NK-92 (cell line): Measurements from ENCODE around the gene EVA1A.

Experiments used
- DNase-seq: peaks from one replicate; lab custom pipeline; 2025; ENCODE audit not compliant: unreplicated experiment; lab: John Stamatoyannopoulos, UW

EVA1A gene

DNA sequence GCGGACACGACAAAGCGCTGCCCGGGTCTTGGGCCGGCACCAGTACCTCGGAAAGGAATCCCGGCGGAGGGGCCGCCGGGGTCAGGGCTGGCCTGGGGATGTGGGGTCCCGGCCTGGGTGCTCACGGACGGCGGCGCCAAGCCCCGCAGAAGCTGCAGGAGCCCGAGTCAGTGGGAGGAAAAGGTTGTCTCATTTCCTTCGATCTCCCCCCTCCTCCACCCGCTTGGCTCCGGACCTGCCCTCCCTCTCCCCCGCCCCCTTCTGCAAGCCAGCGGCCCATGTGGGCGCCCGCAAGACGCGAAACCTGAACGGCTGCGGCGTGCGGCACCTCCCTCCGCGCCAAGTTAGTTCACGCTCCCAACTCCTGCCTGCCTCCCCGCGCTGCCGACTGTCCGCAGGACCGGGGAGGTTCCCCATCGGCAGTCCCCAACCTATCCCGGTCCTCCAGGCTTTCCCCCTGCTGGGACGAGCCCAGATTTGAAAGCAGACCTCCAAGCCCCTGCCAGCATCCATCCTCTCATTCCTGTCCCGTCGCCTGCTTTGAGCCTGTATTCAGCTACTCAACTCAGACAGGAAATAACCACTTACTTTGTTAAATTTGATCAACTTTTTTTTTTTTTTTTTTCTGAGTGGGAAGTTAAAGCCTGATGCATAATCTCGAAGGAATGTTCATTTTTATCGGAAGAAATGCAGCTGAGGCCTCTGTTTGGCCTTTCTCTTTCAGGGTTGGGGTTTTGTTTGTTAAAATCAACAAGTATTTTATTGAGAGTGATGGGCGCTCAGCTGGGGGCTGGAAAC is at the start of gene EVA1A:
Gene EVA1A, minus strand, starts transcription at position 172 of the 798 bp plus-strand sequence. CDS start 42,799 bp downstream, outside the sequence.
- no peak for DNase-seq

DNA sequence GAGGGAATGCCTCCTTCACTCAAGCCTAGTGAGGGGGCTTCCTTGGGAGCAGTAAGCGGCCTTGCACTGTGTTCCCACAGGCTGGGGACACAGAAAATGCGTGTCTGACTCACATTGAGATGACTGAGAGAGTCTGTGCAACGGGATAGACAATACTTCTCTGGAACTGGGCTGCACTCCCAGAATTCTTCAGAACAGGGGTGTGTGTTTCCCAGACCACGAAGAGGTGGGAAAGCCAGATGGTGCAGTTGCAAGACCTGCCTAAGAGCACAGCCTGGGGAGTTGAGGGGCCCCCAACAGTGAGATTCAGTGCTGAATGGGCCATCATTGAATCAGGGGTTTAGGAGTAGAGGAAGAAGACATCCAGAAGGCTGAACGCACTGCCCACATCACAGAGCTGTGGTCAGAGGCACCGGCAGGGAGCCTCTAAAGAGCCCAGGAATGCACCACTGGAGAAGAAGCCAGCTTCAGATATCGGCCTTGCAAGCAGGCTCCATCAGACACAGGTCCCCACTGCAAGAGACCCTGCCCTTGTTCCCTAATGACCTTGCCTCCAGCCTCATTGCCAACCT is 49.3 kb upstream of the EVA1A start:
- DNase-seq: no peak

DNA sequence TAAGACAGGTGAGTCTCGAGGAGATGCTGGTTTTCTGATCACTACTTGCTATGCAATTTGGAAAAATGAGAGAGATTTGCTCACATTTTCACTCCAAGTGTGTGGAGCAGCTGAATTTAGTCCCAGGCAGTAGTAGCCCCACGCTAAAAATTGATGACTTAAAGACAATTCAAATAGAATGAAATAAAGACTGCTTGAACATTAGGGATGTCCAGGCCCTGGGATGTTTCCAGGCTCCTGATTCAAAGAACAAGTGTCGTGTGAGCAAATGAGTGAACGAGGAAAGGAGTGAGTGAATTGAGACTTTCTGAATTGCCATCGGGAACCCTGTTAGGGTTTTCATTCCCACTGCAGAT is 48.6 kb upstream of the EVA1A start:
- no peak for DNase-seq

DNA sequence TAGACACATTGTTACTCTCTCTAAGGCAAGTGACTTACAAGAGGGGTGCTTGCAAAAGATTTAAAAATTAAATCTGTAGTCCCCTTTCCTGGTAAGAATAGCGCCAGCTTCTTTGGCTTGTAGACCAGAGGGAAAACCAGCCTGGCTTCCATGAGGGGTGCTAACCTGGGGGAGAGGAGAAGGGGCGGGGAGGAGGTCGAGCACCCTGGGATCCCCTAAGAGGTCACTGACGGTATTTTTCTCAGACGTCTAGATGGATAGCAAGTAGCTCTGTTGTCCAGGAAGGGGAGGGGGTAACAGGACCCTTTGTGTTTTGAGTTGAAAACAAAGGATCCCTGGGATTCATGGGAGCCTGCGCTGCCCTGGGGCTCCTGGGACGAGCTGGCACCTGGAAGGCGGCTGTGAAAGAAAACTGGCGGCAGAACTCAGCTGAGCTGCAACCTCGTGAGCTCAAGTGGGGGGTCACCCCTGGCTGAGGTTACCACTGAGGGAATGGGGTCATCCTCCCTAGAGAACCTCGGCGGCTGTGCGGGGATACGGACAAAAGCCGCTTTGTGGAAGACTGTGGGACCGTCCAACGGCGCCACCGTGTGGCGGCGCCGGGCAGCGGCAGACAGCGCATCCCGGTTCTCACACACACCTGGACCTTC is 48.1 kb upstream of the EVA1A start:
- DNase-seq: no peak

GRCh38 chr2:75607988-75608683 is 47.4 kb upstream of the EVA1A start:
- DNase-seq: no peak

DNA sequence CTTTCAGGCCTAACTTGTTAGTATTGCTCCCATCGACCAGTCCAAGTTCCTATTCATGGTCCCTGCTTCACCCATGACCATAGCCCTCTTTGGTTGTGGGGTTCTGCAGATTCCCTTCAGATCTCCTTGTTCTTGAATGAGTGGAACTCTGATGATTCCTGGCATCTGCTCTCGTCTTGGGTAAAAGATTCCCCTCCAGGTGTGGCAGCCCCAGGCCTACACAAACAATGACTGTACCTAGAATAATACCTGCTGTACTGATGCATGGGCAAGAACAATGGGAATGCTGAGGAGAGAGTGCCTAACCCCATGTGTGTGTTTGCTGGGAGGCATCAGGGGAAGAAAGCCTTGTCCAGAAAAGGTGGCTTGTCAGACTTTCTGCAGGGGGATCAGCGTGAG is 46.7 kb upstream of the EVA1A start:
- no peak for DNase-seq

GRCh38 chr2:75606761-75607399 is 46.1 kb upstream of the EVA1A start:
- DNase-seq: no peak

- no peak for DNase-seq
These were observed 45.2 kb upstream of the EVA1A start for GRCh38 chr2:75605770-75606529.

GRCh38 chr2:75604484-75604883 is 43.7 kb upstream of the EVA1A start:
- DNase-seq: no peak

- no peak for DNase-seq
These were observed 42.7 kb upstream of the EVA1A start for GRCh38 chr2:75603477-75603876.

GRCh38 chr2:75602724-75603342 is 42.1 kb upstream of the EVA1A start:
- no peak for DNase-seq

DNA sequence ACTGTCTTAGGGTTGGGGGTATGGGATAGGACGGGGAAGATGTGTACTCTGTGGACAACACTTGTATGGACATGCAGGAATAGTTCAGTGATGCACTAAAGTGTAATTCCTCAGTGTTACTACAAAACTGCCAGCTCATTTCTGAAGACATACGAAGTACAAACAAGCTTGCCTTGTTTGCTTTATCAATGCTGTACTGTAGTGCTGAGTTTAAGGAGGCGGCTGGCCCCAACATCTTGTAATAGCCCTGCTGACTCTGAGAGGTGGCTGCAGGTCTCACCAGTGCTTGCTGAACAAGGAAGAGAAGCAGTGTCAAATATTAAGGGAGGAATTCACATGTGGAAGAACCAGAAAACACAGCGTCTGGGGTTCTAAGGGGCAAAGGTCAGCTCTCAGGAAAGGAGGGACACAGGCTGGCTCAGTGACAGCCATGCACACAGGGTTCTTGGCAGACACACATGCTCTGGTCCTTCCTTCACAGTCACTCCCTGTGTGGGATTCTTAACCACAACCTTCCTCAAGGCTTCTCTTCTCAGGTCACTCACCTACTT is 39.8 kb upstream of the EVA1A start:
- DNase-seq: no peak

DNA sequence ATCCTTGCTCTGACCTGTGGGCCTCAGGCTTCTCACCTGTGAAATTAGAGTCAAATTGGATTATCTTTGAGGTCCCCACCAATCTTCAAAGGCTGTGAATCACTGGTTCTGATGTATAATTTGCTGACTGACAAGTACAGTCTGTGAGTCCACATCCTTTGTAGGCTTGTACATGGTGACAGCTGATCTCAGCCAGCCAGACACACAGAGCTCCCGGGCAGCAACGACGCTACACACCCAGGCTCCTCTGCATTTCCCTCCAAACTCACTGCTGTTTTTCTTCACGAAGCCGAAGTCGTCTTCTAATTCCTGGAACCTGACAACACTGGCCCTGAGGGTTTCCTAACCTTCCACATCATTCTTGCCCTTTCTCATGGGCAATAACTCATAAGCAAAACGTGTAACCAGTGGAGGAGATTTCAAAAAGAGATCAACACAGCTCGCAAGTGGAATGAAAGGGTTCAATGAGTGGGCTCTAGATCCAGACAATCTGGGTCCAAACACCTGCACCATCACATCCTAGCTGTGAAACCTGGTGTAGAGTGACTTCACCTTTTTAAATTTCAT is 37.9 kb upstream of the EVA1A start:
- no peak for DNase-seq

GRCh38 chr2:75597949-75598348 is 37.2 kb upstream of the EVA1A start:
- no peak for DNase-seq

- no peak for DNase-seq
These were observed 36.0 kb upstream of the EVA1A start for GRCh38 chr2:75596784-75597183.

- no peak for DNase-seq
These were observed 35.0 kb upstream of the EVA1A start for GRCh38 chr2:75595541-75596395.

DNA sequence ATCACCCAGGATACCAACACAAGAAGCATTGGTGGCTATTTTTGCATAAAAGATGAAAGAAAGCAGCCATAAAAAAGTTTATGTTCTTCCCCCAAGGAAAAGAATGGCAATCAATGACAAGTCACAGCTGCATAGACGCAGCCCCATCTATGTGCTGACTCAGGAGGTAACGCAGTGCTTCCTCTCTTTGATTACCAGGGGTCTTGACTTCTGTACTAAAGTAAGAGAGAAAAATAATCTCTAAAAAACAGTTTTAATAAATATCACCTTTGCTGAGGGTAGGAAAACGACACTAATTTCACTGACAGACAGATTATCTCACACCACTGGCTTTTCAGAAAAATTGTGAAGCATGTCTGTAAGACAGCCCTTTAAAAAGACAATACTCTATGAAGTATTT is 33.9 kb upstream of the EVA1A start:
- DNase-seq: no peak

DNA sequence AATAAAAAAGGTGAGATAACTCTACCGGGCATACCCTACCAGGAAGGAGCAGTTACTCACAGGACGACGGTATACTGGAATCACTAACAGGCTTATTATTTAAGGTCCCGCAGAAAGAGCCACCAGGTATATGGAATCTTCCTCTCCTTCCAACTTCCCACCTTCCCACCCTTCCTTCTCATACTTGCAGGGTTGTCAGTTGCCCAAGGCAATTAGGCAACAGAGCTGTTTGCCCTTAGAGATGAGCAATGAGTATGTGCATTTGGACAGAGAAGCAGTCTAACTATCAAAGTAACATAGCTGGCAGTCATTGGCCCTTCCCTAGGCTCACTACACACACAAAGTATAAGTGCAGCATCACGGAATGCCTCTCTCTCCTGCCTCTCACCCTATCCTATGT is 32.1 kb upstream of the EVA1A start:
- DNase-seq: no peak

DNA sequence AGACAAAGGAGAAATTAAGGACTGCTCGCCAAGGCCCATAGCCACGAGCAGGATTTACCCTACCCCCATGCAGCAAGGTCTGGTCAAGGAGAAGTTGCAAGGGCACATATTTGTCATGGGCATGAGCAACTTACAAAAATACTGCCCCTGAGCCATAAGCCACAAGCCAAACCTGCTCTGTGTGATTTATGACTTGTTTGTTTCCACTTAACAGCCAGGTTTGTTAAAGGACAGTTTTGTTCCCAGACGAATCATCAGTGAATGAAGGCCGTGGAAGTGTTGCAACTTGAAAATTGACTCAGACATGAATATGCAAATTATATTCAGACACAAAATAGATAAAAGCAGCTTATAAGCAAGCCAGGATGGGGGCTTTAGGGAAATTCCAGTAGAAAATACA is 31.3 kb upstream of the EVA1A start:
- DNase-seq: no peak
